CD4-positive, alpha-beta T cell (primary cell): ENCODE measurements around the gene JARID2. TPM values are rescaled to one million over a fixed set of nuclear protein-coding genes. Genes with fewer than 3 reads are reported as not detected.

ENCODE experiments used
- ATAC-seq: fragments of 200-7000 bp; cut with Tn5 transposase; one replicate; pipeline ENCODE4 v1.10.0; 2022; ENCODE audit warnings: mild to moderate bottlenecking; ENCODE audit not compliant: poor library complexity
- CTCF ChIA-PET: fragments of 350-600 bp; sonication (Branson Sonifier 250); formaldehyde crosslinking; loops from one replicate; lab custom pipeline; 2021; ENCODE audit warnings: antibody characterized with exemption, inconsistent platforms; lab: Charles Lee
- POLR2A ChIA-PET: fragments of 350-600 bp; sonication (Branson Sonifier 250); formaldehyde crosslinking; loops from one replicate; lab custom pipeline; 2021; ENCODE audit warnings: antibody characterized with exemption, inconsistent platforms; lab: Charles Lee
- DNase-seq, 14 experiments: peaks; one replicate each; pipeline ENCODE4 v3.0.0-alpha.2; 2013 to 2020; ENCODE audit warnings: mixed read lengths in 2 of 14
- H3K27ac ChIP-seq, 2 donors: one replicate each; pipeline versions ENCODE4 v1.5.1 to v1.7.0; 2013; ENCODE audit warnings: low read length in 2 of 2, low read depth in 1 of 2, mild to moderate bottlenecking in 1 of 2
- H3K27me3 ChIP-seq, 2 experiments: 1 replicate in 1 of 2; 2 replicates in 1 of 2; pipeline versions ENCODE4 v1.6.1 to v1.7.0; 2013; ENCODE audit warnings: low read length in 2 of 2, control low read depth in 1 of 2, mild to moderate bottlenecking in 1 of 2, moderate library complexity in 1 of 2; ENCODE audit not compliant: insufficient read depth in 2 of 2, control insufficient read depth in 1 of 2
- H3K36me3 ChIP-seq: one replicate; pipeline ENCODE4 v1.6.1; 2013; ENCODE audit warnings: low read length, control low read depth; ENCODE audit not compliant: insufficient read depth
- H3K4me1 ChIP-seq: one replicate; pipeline ENCODE4 v1.6.1; 2013; ENCODE audit warnings: low read length, control low read depth; ENCODE audit not compliant: insufficient read depth
- H3K4me3 ChIP-seq: one replicate; pipeline ENCODE4 v1.5.1; 2013; ENCODE audit warnings: mild to moderate bottlenecking, low read length, moderate library complexity
- H3K9me3 ChIP-seq, 2 experiments: 1 replicate in 1 of 2; 2 replicates in 1 of 2; pipeline versions ENCODE4 v1.6.1 to v1.7.0; 2013; ENCODE audit warnings: low read length in 2 of 2, mild to moderate bottlenecking in 2 of 2, control low read depth in 1 of 2, moderate library complexity in 1 of 2; ENCODE audit not compliant: control insufficient read depth in 1 of 2, insufficient read depth in 1 of 2
- H3K27ac Mint-ChIP-seq: one replicate; pipeline ENCODE4 v1.8.0; 2020; ENCODE audit warnings: mixed read lengths
- H3K27me3 Mint-ChIP-seq: one replicate; pipeline ENCODE4 v1.8.0; 2021; ENCODE audit warnings: mixed read lengths
- H3K36me3 Mint-ChIP-seq: one replicate; pipeline ENCODE4 v1.8.0; 2021; ENCODE audit warnings: low read depth, mixed read lengths
- H3K4me1 Mint-ChIP-seq: one replicate; pipeline ENCODE4 v1.8.0; 2021; ENCODE audit warnings: low read depth, mixed read lengths
- H3K4me3 Mint-ChIP-seq: one replicate; pipeline ENCODE4 v1.8.0; 2020; ENCODE audit warnings: mild to moderate bottlenecking, mixed read lengths
- H3K9me3 Mint-ChIP-seq: one replicate; pipeline ENCODE4 v1.8.0; 2020; ENCODE audit warnings: mixed read lengths
- CTCF ChIP-seq: fragments of 200-600 bp; IDR thresholded peaks from one replicate; pipeline ENCODE4 v1.8.0; 2022; ENCODE audit warnings: antibody characterized with exemption, mild to moderate bottlenecking
- intact Hi-C, 2 experiments: fragments of 100-400 bp; cut with DNase I in 1 of 2; cut with micrococcal nuclease in 1 of 2; formaldehyde crosslinking; loops; one replicate each; pipeline versions ENCODE4 v1.15.1 to v1.9.0; 2023 to 2025; cut with DNase I, micrococcal nuclease
- total RNA-seq, 174 experiments: library from RNA in 2 of 174; stranded (reverse) in 2 of 174; gene quantifications; one replicate each; pipeline ENCODE4 v1.2.3 and lab custom pipeline; 2021 to 2026

Gene JARID2
- total RNA-seq, 2 experiments from 2014 or later, result 32.0 to 33.0 TPM

DNA sequence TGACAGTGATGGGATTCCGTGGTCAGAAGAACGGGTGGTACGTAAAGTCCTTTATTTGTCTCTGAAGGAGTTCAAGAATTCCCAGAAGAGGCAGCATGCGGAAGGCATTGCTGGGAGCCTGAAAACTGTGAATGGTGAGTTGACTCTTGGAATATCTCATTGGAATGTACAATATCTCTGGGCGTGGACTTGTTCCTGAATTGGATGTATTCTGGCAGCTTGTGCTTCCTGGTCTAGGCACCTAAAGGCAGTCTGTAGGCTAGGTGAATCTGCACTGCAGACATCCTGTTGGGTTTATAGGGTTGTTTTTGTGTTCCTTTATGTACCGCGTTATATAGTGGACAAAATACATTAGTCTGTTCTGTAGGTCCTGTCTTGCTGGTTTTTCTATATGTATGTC is 128.2 kb downstream of the JARID2 start:
- no peaks in the 10 kb centered on the region for H3K9me3 Mint-ChIP-seq
- no peaks in the 10 kb centered on the region for H3K27me3 Mint-ChIP-seq
- peaks cover 5% of the 10 kb centered on the region for H3K4me1 ChIP-seq
- H3K27ac ChIP-seq, result no peak overlapping the region
- peaks cover 35% of the 10 kb centered on the region for H3K36me3 Mint-ChIP-seq
- intact Hi-C loops, result loop anchor here in 1 of 2 experiments (5.0 kb wide), 1 partner anchor 47 kb away; no protein-coding TSS in a partner anchor
- no peaks in the 10 kb centered on the region for H3K9me3 ChIP-seq
- H3K27ac Mint-ChIP-seq, result no peak overlapping the region
- DNase-seq, result no peak
- H3K4me3 Mint-ChIP-seq, result no peak overlapping the region
- ChIA-PET CTCF (no interaction called here), POLR2A (no interaction called here)
- ATAC-seq, result no peak
- TF ChIP-seq CTCF, result no peak
- H3K4me3 ChIP-seq, result no peak overlapping the region
- H3K36me3 ChIP-seq, result peaks cover 20% of the 10 kb centered on the region
- no peaks in the 10 kb centered on the region for H3K27me3 ChIP-seq
- peaks cover 39% of the 10 kb centered on the region for H3K4me1 Mint-ChIP-seq

GRCh38 chr6:15375018-15375417 is 129.1 kb downstream of the JARID2 start:
- no peak overlapping the region for H3K4me3 Mint-ChIP-seq
- H3K27ac Mint-ChIP-seq, result no peak overlapping the region
- H3K4me1 Mint-ChIP-seq, result peaks cover 48% of the 10 kb centered on the region
- ATAC-seq (no peak), DNase-seq (no peak)
- no peak overlapping the region for H3K27ac ChIP-seq
- H3K27me3 ChIP-seq, result no peaks in the 10 kb centered on the region
- no peaks in the 10 kb centered on the region for H3K27me3 Mint-ChIP-seq
- peaks cover 29% of the 10 kb centered on the region for H3K36me3 Mint-ChIP-seq
- H3K9me3 Mint-ChIP-seq, result no peaks in the 10 kb centered on the region
- no peak overlapping the region for H3K4me3 ChIP-seq
- no peaks in the 10 kb centered on the region for H3K9me3 ChIP-seq
- POLR2A ChIA-PET, result no interaction called here
- TF ChIP-seq CTCF, result no peak
- H3K4me1 ChIP-seq, result peaks cover 5% of the 10 kb centered on the region
- peaks cover 20% of the 10 kb centered on the region for H3K36me3 ChIP-seq
- intact Hi-C loops, result no loop called here
- CTCF ChIA-PET, result no interaction called here

DNA sequence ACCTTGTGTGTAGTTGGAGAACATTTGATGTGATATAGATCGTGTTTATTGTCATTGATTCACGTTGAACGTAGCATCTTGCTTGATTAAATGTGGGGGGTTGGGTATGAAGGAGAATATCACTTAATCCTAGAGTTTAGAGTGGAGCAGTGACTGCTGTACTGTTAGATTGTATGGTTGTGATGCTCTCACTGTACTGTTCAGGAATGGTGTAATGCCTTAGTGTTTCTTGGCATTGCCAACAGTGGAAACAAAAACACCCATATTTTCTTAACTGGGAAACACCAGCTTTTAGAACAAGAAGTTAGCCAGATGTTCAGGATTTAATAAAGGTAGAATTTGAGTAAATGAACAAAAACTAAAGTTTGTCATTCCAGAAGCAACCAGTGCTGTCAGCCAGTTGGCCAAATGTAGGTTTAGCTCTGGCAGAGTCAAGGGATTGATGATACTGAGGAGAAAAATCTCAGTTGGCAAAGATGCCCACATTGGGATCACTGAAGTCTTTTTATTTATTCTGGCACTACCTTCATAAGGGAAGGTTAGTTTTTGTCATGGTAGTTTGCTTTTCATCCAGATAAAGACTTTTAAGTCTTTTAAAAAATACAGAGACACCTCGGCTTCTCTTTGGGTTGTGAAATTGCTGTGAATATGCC is 129.9 kb downstream of the JARID2 start:
- H3K36me3 ChIP-seq, result peaks cover 20% of the 10 kb centered on the region
- Mint-ChIP-seq H3K27me3 (no peaks in the 10 kb centered on the region), H3K27ac (peak overlapping the region; percentile 24), H3K4me3 (no peak overlapping the region), H3K36me3 (peaks cover 29% of the 10 kb centered on the region), H3K4me1 (peaks cover 51% of the 10 kb centered on the region), H3K9me3 (no peaks in the 10 kb centered on the region)
- POLR2A ChIA-PET, result no interaction called here
- H3K4me3 ChIP-seq, result no peak overlapping the region
- peaks cover 5% of the 10 kb centered on the region for H3K4me1 ChIP-seq
- H3K9me3 ChIP-seq, result no peaks in the 10 kb centered on the region
- DNase-seq, result no peak
- no peak overlapping the region for H3K27ac ChIP-seq
- intact Hi-C loops, result no loop called here
- no peaks in the 10 kb centered on the region for H3K27me3 ChIP-seq
- no peak for ATAC-seq
- no peak for TF ChIP-seq CTCF
- CTCF ChIA-PET, result no interaction called here
